GM19468 (cell line): ENCODE data around the gene IFNW1.
"Not testable (repeated sequence)": the region's sequence is repeated elsewhere in the genome, so short reads cannot be mapped to it uniquely, and the experiment has no call there.

Experiments used
- ATAC-seq: cut with Tn5 transposase; IDR thresholded peaks from one replicate; pipeline ENCODE4 v1.9.1; 2021; ENCODE audit warnings: mild to moderate bottlenecking, moderate library complexity, moderate number of reproducible peaks; ENCODE audit not compliant: unreplicated experiment; ENCODE audit errors: extremely low read depth

Gene IFNW1

GRCh38 chr9:21141427-21141882, at the start of gene IFNW1:
Gene IFNW1, minus strand, starts transcription at chr9:21141832. Its CDS starts 262 bp downstream, at chr9:21141570.
- ATAC-seq: no peak

- not testable (repeated sequence) for ATAC-seq
Measured at GRCh38 chr9:21187487-21187886, 45.9 kb upstream of the IFNW1 start, which contains the start of gene IFNA4. Gene IFNA4, minus strand, starts transcription at chr9:21187587. Its CDS starts 56 bp downstream, at chr9:21187531.

GRCh38 chr9:21182810-21183736, 41.4 kb upstream of the IFNW1 start:
- ATAC-seq: peak; percentile 53

- no peak for ATAC-seq
Measured at GRCh38 chr9:21174671-21175070, 33.0 kb upstream of the IFNW1 start.

- ATAC-seq: no peak
Measured at GRCh38 chr9:21172156-21172555, 30.5 kb upstream of the IFNW1 start.

- ATAC-seq: no peak
Measured at GRCh38 chr9:21171351-21171750, 29.7 kb upstream of the IFNW1 start.

GRCh38 chr9:21166560-21166959, 24.9 kb upstream of the IFNW1 start, which contains the start of gene IFNA21:
Gene IFNA21, minus strand, starts transcription at chr9:21166660. Its CDS starts 48 bp downstream, at chr9:21166612.
- not testable (repeated sequence) for ATAC-seq

- no peak for ATAC-seq
Measured at GRCh38 chr9:21165516-21165915, 23.9 kb upstream of the IFNW1 start.

GRCh38 chr9:21160178-21160577, 18.5 kb upstream of the IFNW1 start:
- ATAC-seq: peak; percentile 65

GRCh38 chr9:21155501-21155900, 13.9 kb upstream of the IFNW1 start:
- ATAC-seq: no peak

GRCh38 chr9:21154018-21154608, 12.5 kb upstream of the IFNW1 start:
- peak; percentile 53 for ATAC-seq

GRCh38 chr9:21153336-21154017, 11.8 kb upstream of the IFNW1 start:
- no peak for ATAC-seq

- ATAC-seq: no peak
Measured at GRCh38 chr9:21144603-21145002, 3.0 kb upstream of the IFNW1 start.

- no peak for ATAC-seq
Measured at GRCh38 chr9:21137020-21137419, 4.6 kb downstream of the IFNW1 start.

- ATAC-seq: no peak
Measured at GRCh38 chr9:21135736-21136135, 5.9 kb downstream of the IFNW1 start.

GRCh38 chr9:21128186-21128585, 13.4 kb downstream of the IFNW1 start:
- not testable (repeated sequence) for ATAC-seq

GRCh38 chr9:21121595-21122251, 19.9 kb downstream of the IFNW1 start:
- peak; percentile 92 for ATAC-seq

GRCh38 chr9:21121079-21121478, 20.6 kb downstream of the IFNW1 start:
- ATAC-seq: no peak

GRCh38 chr9:21119093-21119770, 22.4 kb downstream of the IFNW1 start:
- ATAC-seq: no peak
